Cardiac muscle cell (in vitro differentiated cells and primary cell): ENCODE results near the gene PLXNA1. TPM values are rescaled to one million over a fixed set of nuclear protein-coding genes. Genes with fewer than 3 reads are reported as not detected.

Experiments
- DNase-seq, 2 donors: peaks; one replicate each; pipeline versions ENCODE4 v3.0.0 to v3.0.0-alpha.2; 2010 to 2017; ENCODE audit warnings: low read depth in 1 of 2, low spot score in 1 of 2
- H3K27ac ChIP-seq: fragments of 200-600 bp; sonication (generic); 2 replicates; pipeline ENCODE4 v1.5.1; 2016
- H3K27me3 ChIP-seq: fragments of 200-600 bp; sonication (generic); 2 replicates; pipeline ENCODE4 v1.6.0; 2016; ENCODE audit warnings: control low read depth
- H3K36me3 ChIP-seq: fragments of 200-600 bp; sonication (generic); 2 replicates; pipeline ENCODE4 v1.5.1; 2016; ENCODE audit warnings: control low read depth
- H3K4me1 ChIP-seq: fragments of 200-600 bp; sonication (generic); 2 replicates; pipeline ENCODE4 v1.8.1; 2017; ENCODE audit warnings: low read depth, mild to moderate bottlenecking, mixed run types
- H3K4me3 ChIP-seq: fragments of 200-600 bp; sonication (generic); 2 replicates; pipeline ENCODE4 v1.5.1; 2016; ENCODE audit warnings: mild to moderate bottlenecking
- H3K9me3 ChIP-seq: fragments of 200-600 bp; sonication (generic); 2 replicates; pipeline ENCODE4 v1.5.1; 2017; ENCODE audit warnings: low read depth, mild to moderate bottlenecking, control low read depth
- polyA plus RNA-seq: library from polyadenylated mRNA; unstranded; fragments of >200 nt; fragmentation: Nextera tagmentation; extraction: Ambion mirVana; gene quantifications from 2 replicates; pipeline ENCODE4 v1.2.1, GENCODE V29; 2016
- total RNA-seq: library from RNA; depleted of rRNA; stranded (reverse); fragments of >200 nt; gene quantifications from 2 replicates; pipeline ENCODE4 v1.2.3, GENCODE V29; 2016
- TF ChIP-seq, protein P1 (sequence below): IDR thresholded peaks from 2 replicates; pipeline ENCODE4 v1.5.1; 2012; ENCODE audit warnings: low read depth, mild to moderate bottlenecking, low read length

PLXNA1 gene
- total and polyA plus RNA-seq, 2 experiments from 2014 or later, result 19.5 to 71.0 TPM

DNA sequence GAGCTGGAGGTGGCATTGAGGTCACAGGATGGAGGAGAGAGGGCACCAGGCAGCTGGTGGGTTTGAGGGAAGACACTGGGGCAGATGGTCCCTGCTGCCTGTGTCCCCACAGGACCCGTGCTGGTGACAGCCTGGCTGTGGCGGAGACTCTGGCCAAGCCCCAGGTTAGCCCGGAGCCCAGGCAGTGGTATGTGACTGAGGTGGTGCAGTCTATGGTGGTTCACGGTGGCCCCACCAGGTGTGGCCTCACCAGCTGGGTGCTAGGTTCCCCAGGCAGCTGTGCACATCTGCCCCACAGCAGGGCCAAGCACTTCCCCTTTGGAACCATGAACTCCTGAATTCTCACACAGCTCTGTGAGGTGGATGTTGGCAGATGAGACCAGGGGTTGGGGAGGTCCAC is 15.4 kb downstream of the PLXNA1 start:
- TF ChIP-seq, protein P1, sequence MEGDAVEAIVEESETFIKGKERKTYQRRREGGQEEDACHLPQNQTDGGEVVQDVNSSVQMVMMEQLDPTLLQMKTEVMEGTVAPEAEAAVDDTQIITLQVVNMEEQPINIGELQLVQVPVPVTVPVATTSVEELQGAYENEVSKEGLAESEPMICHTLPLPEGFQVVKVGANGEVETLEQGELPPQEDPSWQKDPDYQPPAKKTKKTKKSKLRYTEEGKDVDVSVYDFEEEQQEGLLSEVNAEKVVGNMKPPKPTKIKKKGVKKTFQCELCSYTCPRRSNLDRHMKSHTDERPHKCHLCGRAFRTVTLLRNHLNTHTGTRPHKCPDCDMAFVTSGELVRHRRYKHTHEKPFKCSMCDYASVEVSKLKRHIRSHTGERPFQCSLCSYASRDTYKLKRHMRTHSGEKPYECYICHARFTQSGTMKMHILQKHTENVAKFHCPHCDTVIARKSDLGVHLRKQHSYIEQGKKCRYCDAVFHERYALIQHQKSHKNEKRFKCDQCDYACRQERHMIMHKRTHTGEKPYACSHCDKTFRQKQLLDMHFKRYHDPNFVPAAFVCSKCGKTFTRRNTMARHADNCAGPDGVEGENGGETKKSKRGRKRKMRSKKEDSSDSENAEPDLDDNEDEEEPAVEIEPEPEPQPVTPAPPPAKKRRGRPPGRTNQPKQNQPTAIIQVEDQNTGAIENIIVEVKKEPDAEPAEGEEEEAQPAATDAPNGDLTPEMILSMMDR, result no peak
- no peak overlapping the region for H3K27ac ChIP-seq
- no peak overlapping the region for H3K4me3 ChIP-seq
- H3K27me3 ChIP-seq, result no peaks in the 10 kb centered on the region
- peaks cover 9% of the 10 kb centered on the region for H3K4me1 ChIP-seq
- DNase-seq, result no peak
- no peaks in the 10 kb centered on the region for H3K36me3 ChIP-seq
- H3K9me3 ChIP-seq, result no peaks in the 10 kb centered on the region

GRCh38 chr3:126998728-126999127 is 15.8 kb downstream of the PLXNA1 start:
- no peak overlapping the region for H3K27ac ChIP-seq
- no peak overlapping the region for H3K4me3 ChIP-seq
- H3K27me3 ChIP-seq, result no peaks in the 10 kb centered on the region
- H3K36me3 ChIP-seq, result no peaks in the 10 kb centered on the region
- TF ChIP-seq, protein P1, result no peak
- H3K9me3 ChIP-seq, result no peaks in the 10 kb centered on the region
- DNase-seq, result no peak
- peaks cover 9% of the 10 kb centered on the region for H3K4me1 ChIP-seq

- Histone ChIP-seq H3K4me1 (peaks cover 9% of the 10 kb centered on the region), H3K36me3 (no peaks in the 10 kb centered on the region), H3K4me3 (no peak overlapping the region), H3K27ac (no peak overlapping the region), H3K27me3 (no peaks in the 10 kb centered on the region), H3K9me3 (no peaks in the 10 kb centered on the region)
- no peak for DNase-seq
- TF ChIP-seq, protein P1, result no peak
Observed at GRCh38 chr3:126999383-126999782, 16.5 kb downstream of the PLXNA1 start.

DNA sequence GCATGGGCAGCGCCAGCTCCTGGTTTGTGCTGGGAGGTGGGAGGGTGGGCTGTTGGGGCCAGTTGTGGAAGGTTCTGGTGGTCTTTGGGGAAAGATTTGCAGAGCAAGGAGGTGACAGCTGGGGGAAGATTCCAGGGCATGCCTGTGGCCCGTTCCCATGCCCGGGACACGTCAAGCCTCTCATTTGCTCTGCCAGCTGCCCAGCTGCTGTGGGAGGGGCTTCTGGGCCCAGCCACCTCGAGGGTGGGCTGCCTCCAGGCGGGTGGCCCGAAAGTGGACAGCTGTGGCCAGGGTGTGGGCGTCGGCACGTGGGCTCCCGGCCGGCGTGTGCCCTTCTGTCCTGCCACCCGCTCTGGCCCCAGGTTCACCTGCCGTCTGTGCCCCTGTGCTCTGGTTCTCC is 17.2 kb downstream of the PLXNA1 start:
- Histone ChIP-seq H3K27ac (no peak overlapping the region), H3K27me3 (no peaks in the 10 kb centered on the region), H3K4me3 (no peak overlapping the region), H3K36me3 (no peaks in the 10 kb centered on the region), H3K9me3 (no peaks in the 10 kb centered on the region), H3K4me1 (peaks cover 9% of the 10 kb centered on the region)
- DNase-seq, result no peak
- TF ChIP-seq, protein P1, result no peak

DNA sequence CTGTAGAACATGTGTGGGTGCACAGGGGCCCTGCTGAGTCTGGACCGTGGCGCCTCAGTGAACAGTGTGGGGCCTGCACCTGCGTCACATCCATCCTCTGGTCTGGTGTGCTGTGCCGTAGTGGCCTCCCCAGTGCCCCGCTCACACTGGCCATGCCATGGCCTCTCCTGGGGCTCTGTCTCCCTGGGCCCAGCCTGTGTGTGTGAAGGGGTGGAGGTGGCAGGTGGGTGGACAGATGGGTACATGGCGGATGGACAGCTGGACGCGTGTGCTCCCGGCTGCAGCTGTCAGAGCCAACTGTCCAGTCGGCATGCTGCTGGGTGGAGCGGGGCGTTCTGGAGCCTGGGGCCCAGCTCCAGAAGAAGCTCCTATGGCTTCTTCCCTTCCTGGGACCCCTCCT is 17.8 kb downstream of the PLXNA1 start:
- H3K27ac ChIP-seq, result no peak overlapping the region
- TF ChIP-seq, protein P1, result no peak
- no peaks in the 10 kb centered on the region for H3K27me3 ChIP-seq
- no peaks in the 10 kb centered on the region for H3K9me3 ChIP-seq
- no peak overlapping the region for H3K4me3 ChIP-seq
- H3K36me3 ChIP-seq, result no peaks in the 10 kb centered on the region
- no peak for DNase-seq
- H3K4me1 ChIP-seq, result peaks cover 9% of the 10 kb centered on the region
